Cardiac fibroblast (primary cell): ENCODE data around the gene TBL1XR1.
A peak's percentile ranks its signal among the peaks of the same experiment; 100 is the strongest.

Experiments
- DNase-seq, 2 donors: peaks; one replicate each; pipeline versions ENCODE4 v3.0.0 to v3.0.0-alpha.2; 2010; ENCODE audit warnings: low read depth in 2 of 2
- H3K4me3 ChIP-seq, 2 donors: replicated peaks in 1 of 2; 1 replicate in 1 of 2; 2 replicates in 1 of 2; pipeline ENCODE4 v1.5.1; 2011; ENCODE audit warnings: low read depth in 2 of 2, low read length in 2 of 2, mild to moderate bottlenecking in 2 of 2, moderate library complexity in 1 of 2
- TF ChIP-seq, protein P1 (sequence below): IDR thresholded peaks from one replicate; pipeline ENCODE4 v1.5.1; 2011; ENCODE audit warnings: low read depth, mild to moderate bottlenecking, low read length, inconsistent platforms

Gene TBL1XR1

GRCh38 chr3:177135841-177136492 lies 61.3 kb downstream of the TBL1XR1 start:
- TF ChIP-seq, protein P1, sequence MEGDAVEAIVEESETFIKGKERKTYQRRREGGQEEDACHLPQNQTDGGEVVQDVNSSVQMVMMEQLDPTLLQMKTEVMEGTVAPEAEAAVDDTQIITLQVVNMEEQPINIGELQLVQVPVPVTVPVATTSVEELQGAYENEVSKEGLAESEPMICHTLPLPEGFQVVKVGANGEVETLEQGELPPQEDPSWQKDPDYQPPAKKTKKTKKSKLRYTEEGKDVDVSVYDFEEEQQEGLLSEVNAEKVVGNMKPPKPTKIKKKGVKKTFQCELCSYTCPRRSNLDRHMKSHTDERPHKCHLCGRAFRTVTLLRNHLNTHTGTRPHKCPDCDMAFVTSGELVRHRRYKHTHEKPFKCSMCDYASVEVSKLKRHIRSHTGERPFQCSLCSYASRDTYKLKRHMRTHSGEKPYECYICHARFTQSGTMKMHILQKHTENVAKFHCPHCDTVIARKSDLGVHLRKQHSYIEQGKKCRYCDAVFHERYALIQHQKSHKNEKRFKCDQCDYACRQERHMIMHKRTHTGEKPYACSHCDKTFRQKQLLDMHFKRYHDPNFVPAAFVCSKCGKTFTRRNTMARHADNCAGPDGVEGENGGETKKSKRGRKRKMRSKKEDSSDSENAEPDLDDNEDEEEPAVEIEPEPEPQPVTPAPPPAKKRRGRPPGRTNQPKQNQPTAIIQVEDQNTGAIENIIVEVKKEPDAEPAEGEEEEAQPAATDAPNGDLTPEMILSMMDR = no peak

DNA sequence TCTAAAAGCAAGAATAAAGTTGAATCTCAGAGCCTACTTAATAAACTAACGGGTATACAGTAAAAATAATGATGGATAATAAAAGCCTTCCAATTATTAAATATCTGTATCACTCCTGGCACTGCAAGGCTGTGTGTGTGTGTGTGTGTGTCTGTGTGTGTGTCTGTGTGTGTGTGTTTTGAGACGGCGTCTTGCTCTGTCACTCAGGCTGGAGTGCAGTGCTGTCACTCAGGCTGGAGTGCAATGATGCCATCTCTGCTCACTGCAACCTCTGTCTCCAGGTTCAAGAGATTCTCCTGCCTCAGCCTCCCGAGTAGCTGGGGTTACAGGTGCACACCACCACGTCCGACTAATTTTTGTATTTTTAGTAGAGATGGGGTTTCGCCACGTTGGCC lies 62.5 kb downstream of the TBL1XR1 start:
- DNase-seq = no peak
- TF ChIP-seq, protein P1 = no peak
- no peak overlapping the region for H3K4me3 ChIP-seq

More at GRCh38 chr3:177135841-177136492, 61.3 kb downstream of the TBL1XR1 start:
- no peak overlapping the region for H3K4me3 ChIP-seq
- no peak for DNase-seq

- DNase-seq = peak in 1 of 2 donors; percentile 34
- no peak overlapping the region for H3K4me3 ChIP-seq
- TF ChIP-seq, protein P1 = no peak
These were observed 63.1 kb downstream of the TBL1XR1 start for GRCh38 chr3:177133860-177134815.

GRCh38 chr3:177131927-177132636 lies 65.2 kb downstream of the TBL1XR1 start:
- no peak overlapping the region for H3K4me3 ChIP-seq
- no peak for DNase-seq
- TF ChIP-seq, protein P1 = no peak

DNA sequence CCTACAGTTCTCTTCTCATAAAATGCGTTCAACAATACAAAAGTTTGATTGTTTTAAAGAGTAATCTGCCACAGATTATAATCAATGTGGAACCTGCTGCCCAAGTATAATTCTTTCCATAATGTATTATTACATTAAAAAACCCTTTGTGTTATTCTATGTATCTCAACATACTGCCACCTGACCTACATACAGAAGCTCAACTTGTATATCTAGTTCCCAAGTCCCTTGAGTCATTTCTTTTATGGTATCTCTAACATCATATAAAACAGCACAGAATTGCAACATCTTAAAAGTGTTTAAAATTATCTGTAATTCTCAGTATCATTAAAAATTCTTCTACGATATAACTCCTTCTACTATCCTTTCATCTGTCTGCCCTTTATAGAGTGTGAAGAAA lies 70.3 kb downstream of the TBL1XR1 start:
- no peak overlapping the region for H3K4me3 ChIP-seq
- DNase-seq = no peak
- TF ChIP-seq, protein P1 = no peak

DNA sequence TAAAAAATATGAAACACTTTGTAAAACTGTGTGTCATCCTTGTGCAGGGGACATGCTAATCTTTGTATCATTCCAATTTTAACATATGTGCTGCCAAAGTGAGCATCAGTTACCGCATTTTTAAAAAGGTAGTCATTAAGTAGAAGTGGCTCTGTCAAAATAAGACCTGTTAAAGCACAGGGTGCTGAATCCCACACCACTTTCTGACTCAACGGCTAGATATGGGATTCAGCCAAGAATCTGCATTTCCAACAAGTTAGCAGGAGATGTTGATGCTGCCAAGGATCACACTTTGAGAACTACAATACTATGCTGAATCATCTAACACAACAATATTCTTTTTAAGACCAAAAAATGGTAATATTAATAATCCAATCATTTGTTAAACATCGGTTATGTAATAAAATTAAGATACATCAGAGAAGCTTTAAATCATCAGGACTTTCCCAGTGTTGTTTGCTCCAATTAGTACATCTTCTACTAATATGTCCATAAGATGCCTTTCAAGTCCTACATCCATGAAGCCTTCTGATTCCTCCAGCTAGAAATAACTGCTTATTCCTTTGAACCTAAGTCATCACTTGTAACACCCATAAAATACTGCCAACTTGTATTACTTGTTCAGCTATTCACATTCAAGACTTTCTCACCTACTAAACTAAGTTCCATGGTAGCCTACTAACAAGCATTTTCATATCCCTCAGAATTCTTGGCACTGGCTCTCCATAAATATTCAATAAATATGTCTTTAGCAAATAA lies 71.1 kb downstream of the TBL1XR1 start:
- no peak overlapping the region for H3K4me3 ChIP-seq
- TF ChIP-seq, protein P1 = no peak
- DNase-seq = peak; percentile 91 to 95
